Mucosa of stomach (tissue), 1 donor: ENCODE results near the gene PPP1R27.

Experiments used
- H3K27me3 ChIP-seq: one replicate; pipeline ENCODE4 v1.7.0; 2013; ENCODE audit warnings: mild to moderate bottlenecking, low read length; ENCODE audit not compliant: control insufficient read depth, insufficient read depth
- H3K36me3 ChIP-seq: one replicate; pipeline ENCODE4 v1.7.0; 2013; ENCODE audit warnings: low read length; ENCODE audit not compliant: control insufficient read depth, insufficient read depth
- H3K4me1 ChIP-seq: one replicate; pipeline ENCODE4 v1.7.0; 2013; ENCODE audit warnings: mild to moderate bottlenecking, low read length; ENCODE audit not compliant: control insufficient read depth, insufficient read depth
- H3K4me3 ChIP-seq: one replicate; pipeline ENCODE4 v1.7.0; 2013; ENCODE audit warnings: low read length
- H3K9ac ChIP-seq: one replicate; pipeline ENCODE4 v1.7.0; 2013; ENCODE audit warnings: mild to moderate bottlenecking, low read length, moderate library complexity
- H3K9me3 ChIP-seq: one replicate; pipeline ENCODE4 v1.7.0; 2013; ENCODE audit warnings: mild to moderate bottlenecking, low read length, moderate library complexity; ENCODE audit not compliant: control insufficient read depth
- donor health status: Pancreatic carcinoma.

The PPP1R27 gene

GRCh38 chr17:81833160-81833920 is 1.5 kb downstream of the PPP1R27 start, which contains the start of gene MCRIP1:
Gene MCRIP1 (minus strand): TSS chr17:81833291. CDS start chr17:81824506, 8,785 bp downstream.
- Histone ChIP-seq H3K27me3 (no peaks in the 10 kb centered on the region), H3K4me3 (peak within 1 kb of the TSS; percentile 74), H3K9ac (peak within 1 kb of the TSS; percentile 87), H3K4me1 (peaks cover 14% of the 10 kb centered on the region), H3K9me3 (no peaks in the 10 kb centered on the region), H3K36me3 (no peaks in the 10 kb centered on the region)

- H3K27me3 ChIP-seq, result no peaks in the 10 kb centered on the region
- peak overlapping the region; percentile 72 for H3K9ac ChIP-seq
Observed at GRCh38 chr17:81832608-81833159, 2.2 kb downstream of the PPP1R27 start.

GRCh38 chr17:81831957-81832607 is 2.8 kb downstream of the PPP1R27 start:
- Histone ChIP-seq H3K36me3 (no peaks in the 10 kb centered on the region), H3K4me3 (peak overlapping the region; percentile 20), H3K9me3 (no peaks in the 10 kb centered on the region), H3K9ac (peak overlapping the region; percentile 72), H3K4me1 (peaks cover 18% of the 10 kb centered on the region), H3K27me3 (no peaks in the 10 kb centered on the region)

More at GRCh38 chr17:81832608-81833159, 2.2 kb downstream of the PPP1R27 start:
- Histone ChIP-seq H3K4me3 (peak overlapping the region; percentile 20), H3K36me3 (no peaks in the 10 kb centered on the region), H3K4me1 (peaks cover 18% of the 10 kb centered on the region), H3K9me3 (no peaks in the 10 kb centered on the region)

DNA sequence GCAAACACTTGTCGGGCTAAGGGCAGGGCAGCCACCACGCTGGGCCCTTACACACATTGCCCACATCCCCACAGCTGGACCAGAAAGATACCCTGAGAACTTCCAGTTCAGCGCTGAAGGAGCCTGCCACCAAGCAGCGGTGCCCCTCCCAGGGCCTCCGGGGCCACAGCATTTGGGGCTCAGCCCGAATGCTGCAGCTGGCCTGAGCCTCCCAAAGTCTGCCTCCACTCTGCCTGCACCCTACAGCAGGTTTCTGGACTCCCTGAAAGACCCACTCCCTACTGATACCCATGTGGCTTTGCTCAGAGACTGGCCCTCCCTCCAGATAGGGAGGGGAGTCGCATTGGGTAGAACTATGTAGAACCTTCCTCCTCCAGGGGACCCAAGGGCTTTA is 3.3 kb downstream of the PPP1R27 start:
- H3K9ac ChIP-seq, result peak overlapping the region; percentile 72
- no peaks in the 10 kb centered on the region for H3K36me3 ChIP-seq
- H3K9me3 ChIP-seq, result no peaks in the 10 kb centered on the region
- no peak overlapping the region for H3K4me3 ChIP-seq
- no peaks in the 10 kb centered on the region for H3K27me3 ChIP-seq
- H3K4me1 ChIP-seq, result peaks cover 18% of the 10 kb centered on the region

DNA sequence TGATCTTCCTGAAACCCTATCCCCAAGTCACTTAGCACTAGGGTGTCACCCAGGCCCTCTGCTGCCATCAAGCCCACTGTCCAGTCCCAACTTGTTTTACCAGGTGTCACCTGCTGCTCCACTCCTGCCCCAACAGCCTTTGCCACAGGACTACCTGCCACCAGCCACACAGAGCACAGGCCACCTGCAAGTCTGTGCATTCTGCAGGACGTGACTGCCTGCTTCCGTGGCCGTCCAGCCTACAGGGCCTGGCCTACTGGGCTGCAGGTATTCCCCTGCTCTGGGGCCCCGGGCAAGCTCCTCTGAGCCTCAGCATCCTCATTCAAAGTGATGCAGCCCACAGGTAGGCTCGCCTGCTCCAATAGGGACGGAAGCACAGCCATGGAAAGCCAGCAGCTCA is 5.0 kb downstream of the PPP1R27 start:
- no peaks in the 10 kb centered on the region for H3K36me3 ChIP-seq
- no peaks in the 10 kb centered on the region for H3K27me3 ChIP-seq
- H3K4me1 ChIP-seq, result peaks cover 18% of the 10 kb centered on the region
- H3K9ac ChIP-seq, result no peak overlapping the region
- H3K4me3 ChIP-seq, result no peak overlapping the region
- no peaks in the 10 kb centered on the region for H3K9me3 ChIP-seq

DNA sequence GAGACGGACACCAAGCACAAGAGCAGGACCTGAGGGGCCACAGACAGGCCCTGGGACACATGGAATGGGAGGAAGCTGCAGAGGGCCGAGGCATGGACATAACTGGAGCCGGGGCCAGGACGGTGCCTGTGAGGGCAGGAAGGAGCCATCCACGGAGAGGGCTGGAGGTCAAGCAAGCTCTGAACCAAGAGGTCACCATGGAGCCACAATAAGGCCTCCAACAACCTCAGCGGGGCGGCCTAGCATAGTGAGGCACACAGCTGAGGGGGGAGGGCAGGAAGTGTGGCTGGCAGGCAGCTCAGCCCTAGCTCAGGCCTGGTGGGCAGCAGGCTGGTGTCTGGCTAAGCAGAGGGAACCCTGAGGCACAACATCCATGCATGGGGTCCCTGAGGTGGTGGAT is 6.2 kb downstream of the PPP1R27 start:
- Histone ChIP-seq H3K4me3 (no peak overlapping the region), H3K9me3 (no peaks in the 10 kb centered on the region), H3K27me3 (no peaks in the 10 kb centered on the region), H3K9ac (no peak overlapping the region), H3K36me3 (no peaks in the 10 kb centered on the region), H3K4me1 (peaks cover 13% of the 10 kb centered on the region)

GRCh38 chr17:81825841-81826466 is 8.9 kb downstream of the PPP1R27 start:
- Histone ChIP-seq H3K9ac (no peak overlapping the region), H3K27me3 (no peaks in the 10 kb centered on the region), H3K4me1 (peaks cover 25% of the 10 kb centered on the region), H3K4me3 (no peak overlapping the region), H3K36me3 (no peaks in the 10 kb centered on the region), H3K9me3 (no peaks in the 10 kb centered on the region)

DNA sequence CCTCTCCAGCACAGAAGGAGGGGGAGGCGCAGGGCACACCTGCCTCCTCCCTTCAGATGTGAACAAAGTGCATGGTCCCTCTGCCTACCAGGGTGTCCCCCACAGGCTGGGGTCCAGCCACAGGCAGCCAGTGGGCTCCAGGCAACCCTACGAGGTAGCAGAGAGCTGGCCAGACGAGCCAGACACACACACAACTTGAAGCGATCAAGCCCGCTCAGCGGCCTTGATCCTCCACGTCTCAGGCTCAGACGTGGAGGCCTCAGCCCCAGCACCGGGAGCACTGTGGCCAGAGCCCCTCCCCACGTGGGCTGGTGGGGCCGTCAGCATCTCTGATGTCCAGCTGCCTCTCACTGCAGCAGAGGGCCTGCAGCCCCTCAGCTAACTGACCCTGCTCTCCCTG is 10.3 kb downstream of the PPP1R27 start:
- Histone ChIP-seq H3K4me1 (peaks cover 25% of the 10 kb centered on the region), H3K9me3 (no peaks in the 10 kb centered on the region), H3K4me3 (no peak overlapping the region), H3K36me3 (no peaks in the 10 kb centered on the region), H3K27me3 (no peaks in the 10 kb centered on the region), H3K9ac (no peak overlapping the region)

GRCh38 chr17:81823820-81824550 is 10.9 kb downstream of the PPP1R27 start:
- Histone ChIP-seq H3K4me1 (peaks cover 25% of the 10 kb centered on the region), H3K9ac (no peak overlapping the region), H3K4me3 (no peak overlapping the region), H3K27me3 (no peaks in the 10 kb centered on the region), H3K9me3 (no peaks in the 10 kb centered on the region), H3K36me3 (no peaks in the 10 kb centered on the region)

DNA sequence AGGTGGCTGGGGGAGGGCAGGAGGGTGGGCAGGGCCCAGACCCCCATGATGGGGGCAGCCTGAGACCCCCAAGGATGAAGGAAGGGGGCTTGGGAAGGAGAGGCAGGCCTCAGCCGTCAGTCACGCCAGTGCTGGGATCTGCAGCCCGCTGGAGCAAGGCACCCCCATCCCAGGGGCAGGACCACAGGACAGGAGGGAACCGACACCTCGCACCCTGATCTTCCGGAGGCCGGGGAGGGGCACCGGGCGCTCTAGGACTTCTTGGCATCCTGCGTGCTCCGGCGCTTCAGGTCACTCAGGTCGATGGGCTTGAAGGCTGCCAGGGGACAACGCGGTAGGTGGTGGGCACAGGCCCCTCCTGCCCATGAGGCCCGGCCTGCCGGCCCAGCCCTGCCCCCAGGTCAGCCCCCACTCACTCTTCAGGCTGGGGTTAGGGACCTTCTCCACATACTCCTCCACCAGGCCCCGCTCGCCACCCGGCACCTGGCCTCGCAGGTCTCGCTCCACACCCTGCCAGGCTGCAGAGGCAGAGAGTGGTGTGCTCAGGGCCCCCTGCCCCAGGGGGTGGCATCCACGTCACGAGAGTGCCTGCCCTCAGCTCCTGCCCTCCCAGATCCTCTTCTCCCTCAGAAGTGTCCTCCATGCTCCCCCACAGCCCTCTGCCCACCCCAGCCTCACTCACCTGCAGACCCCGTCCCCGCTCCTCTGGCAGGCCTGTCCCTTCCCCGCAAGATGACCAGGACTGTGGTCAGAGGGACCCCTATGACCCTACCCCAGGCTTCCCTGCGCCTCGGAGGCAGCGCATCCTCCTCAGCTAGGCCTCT is 11.6 kb downstream of the PPP1R27 start:
- Histone ChIP-seq H3K4me1 (peaks cover 25% of the 10 kb centered on the region), H3K9ac (no peak overlapping the region), H3K36me3 (no peaks in the 10 kb centered on the region), H3K27me3 (no peaks in the 10 kb centered on the region), H3K9me3 (no peaks in the 10 kb centered on the region), H3K4me3 (no peak overlapping the region)

- Histone ChIP-seq H3K9ac (peak overlapping the region; percentile 51), H3K36me3 (no peaks in the 10 kb centered on the region), H3K9me3 (no peaks in the 10 kb centered on the region), H3K4me1 (peaks cover 21% of the 10 kb centered on the region), H3K27me3 (no peaks in the 10 kb centered on the region), H3K4me3 (no peak overlapping the region)
Observed at GRCh38 chr17:81822312-81822637, 12.6 kb downstream of the PPP1R27 start.
